GM12878 (cell line): ENCODE data around the gene CSF2.

ENCODE experiments used
- FOXK2 ChIP-seq: fragments of 450-650 bp; IDR thresholded peaks from 2 replicates; pipeline ENCODE4 v1.6.1; 2017; ENCODE audit warnings: mild to moderate bottlenecking, moderate library complexity
- POLR2A ChIP-seq: IDR thresholded peaks from 2 replicates; pipeline ENCODE4 v1.6.1; 2011; ENCODE audit warnings: low read depth, mild to moderate bottlenecking, low read length
- SPI1 ChIP-seq: IDR thresholded peaks from 2 replicates; pipeline ENCODE4 v1.6.1; 2011; ENCODE audit warnings: low read depth, mild to moderate bottlenecking, low read length, moderate library complexity, borderline replicate concordance; ENCODE audit not compliant: insufficient read depth
- SUZ12 ChIP-seq: fragments of 200-600 bp; sonication (generic); IDR thresholded peaks from one replicate; pipeline ENCODE4 v1.6.1; 2018; ENCODE audit warnings: antibody characterized with exemption, mild to moderate bottlenecking; ENCODE audit not compliant: unreplicated experiment
- ZNF274 ChIP-seq: IDR thresholded peaks from one replicate; pipeline ENCODE4 v1.8.0; 2011; ENCODE audit not compliant: insufficient read length, insufficient read depth
- TF ChIP-seq, protein P1 (sequence below), 3 experiments: IDR thresholded peaks in 2 of 3; conservative IDR thresholded peaks in 1 of 3; 2 replicates each; pipeline ENCODE4 v1.5.1; 2011; ENCODE audit warnings: low read depth in 3 of 3, low read length in 3 of 3, mild to moderate bottlenecking in 3 of 3, control low read depth in 2 of 3, moderate library complexity in 2 of 3, inconsistent platforms in 1 of 3, mixed read lengths in 1 of 3; ENCODE audit not compliant: control insufficient read depth in 2 of 3, insufficient read depth in 1 of 3; ENCODE audit errors: extremely low read depth in 1 of 3
- TF ChIP-seq, protein P2 (sequence below): IDR thresholded peaks from 2 replicates; pipeline ENCODE4 v1.6.1; 2012; ENCODE audit warnings: low read depth, low read length, improper control_type of control experiment

DNA sequence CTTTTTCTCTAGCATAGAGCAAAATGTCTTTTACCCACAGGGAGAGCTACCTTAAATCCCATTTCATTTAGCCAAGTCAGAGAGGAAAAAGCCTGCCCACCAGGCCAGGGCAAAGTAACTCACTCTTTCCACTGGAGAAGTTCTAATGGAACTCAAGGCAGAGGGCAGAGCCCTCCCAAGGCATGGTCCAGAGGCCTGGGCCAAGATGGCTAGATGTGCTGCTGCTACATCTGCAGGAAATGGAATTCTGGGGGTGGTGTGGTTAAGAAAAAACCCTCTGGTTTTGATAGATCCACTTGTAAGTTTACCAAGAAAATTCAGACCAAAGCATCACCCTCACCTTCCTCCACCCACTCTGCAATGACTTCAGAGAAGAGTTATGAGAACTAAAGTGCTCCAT lies 37.3 kb downstream of the CSF2 start:
- TF ChIP-seq, protein P1, sequence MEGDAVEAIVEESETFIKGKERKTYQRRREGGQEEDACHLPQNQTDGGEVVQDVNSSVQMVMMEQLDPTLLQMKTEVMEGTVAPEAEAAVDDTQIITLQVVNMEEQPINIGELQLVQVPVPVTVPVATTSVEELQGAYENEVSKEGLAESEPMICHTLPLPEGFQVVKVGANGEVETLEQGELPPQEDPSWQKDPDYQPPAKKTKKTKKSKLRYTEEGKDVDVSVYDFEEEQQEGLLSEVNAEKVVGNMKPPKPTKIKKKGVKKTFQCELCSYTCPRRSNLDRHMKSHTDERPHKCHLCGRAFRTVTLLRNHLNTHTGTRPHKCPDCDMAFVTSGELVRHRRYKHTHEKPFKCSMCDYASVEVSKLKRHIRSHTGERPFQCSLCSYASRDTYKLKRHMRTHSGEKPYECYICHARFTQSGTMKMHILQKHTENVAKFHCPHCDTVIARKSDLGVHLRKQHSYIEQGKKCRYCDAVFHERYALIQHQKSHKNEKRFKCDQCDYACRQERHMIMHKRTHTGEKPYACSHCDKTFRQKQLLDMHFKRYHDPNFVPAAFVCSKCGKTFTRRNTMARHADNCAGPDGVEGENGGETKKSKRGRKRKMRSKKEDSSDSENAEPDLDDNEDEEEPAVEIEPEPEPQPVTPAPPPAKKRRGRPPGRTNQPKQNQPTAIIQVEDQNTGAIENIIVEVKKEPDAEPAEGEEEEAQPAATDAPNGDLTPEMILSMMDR (IDR thresholded peaks at IDR 0.05 in 2 of 3, conservative IDR thresholded peaks at IDR 0.05 in 1 of 3; ENCODE audit: control insufficient read depth in 2 of 3, extremely low read depth in 1 of 3, insufficient read depth in 1 of 3, low read depth in 3 of 3, low read length in 3 of 3): no peak
- TF ChIP-seq POLR2A (no peak), FOXK2 (no peak), SPI1 (no peak), SUZ12 (no peak), ZNF274 (no peak)
- TF ChIP-seq, protein P2, sequence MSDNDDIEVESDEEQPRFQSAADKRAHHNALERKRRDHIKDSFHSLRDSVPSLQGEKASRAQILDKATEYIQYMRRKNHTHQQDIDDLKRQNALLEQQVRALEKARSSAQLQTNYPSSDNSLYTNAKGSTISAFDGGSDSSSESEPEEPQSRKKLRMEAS: no peak
